OCI-LY7 (cell line): Measurements from ENCODE around the gene BLVRB. TPM values are rescaled to one million over a fixed set of nuclear protein-coding genes. Genes with fewer than 3 reads are reported as not detected.

Experiments
- BruUV-seq: library from RNA; stranded (reverse); fragments of 400-500 nt; replicated peaks from 2 replicates; lab custom pipeline; 2021; lab: Mats Ljungman, UMichigan
- CTCF ChIA-PET: fragments of 300-600 bp; sonication (Branson Sonifier 250); formaldehyde crosslinking; loops from one replicate; lab custom pipeline; 2022; ENCODE audit warnings: antibody characterized with exemption; ENCODE audit not compliant: unreplicated experiment; lab: Charles Lee
- POLR2A ChIA-PET: fragments of 300-600 bp; sonication (Branson Sonifier 250); formaldehyde crosslinking; loops from one replicate; lab custom pipeline; 2022; ENCODE audit warnings: antibody characterized with exemption; lab: Charles Lee
- DNase-seq: peaks from one replicate; pipeline ENCODE4 v3.0.0-alpha.2; 2015; ENCODE audit warnings: low spot score
- H2AFZ ChIP-seq: fragments of 200-600 bp; sonication (generic), shearing (Covaris generic); 2 replicates; pipeline ENCODE4 v1.6.1; 2014; ENCODE audit warnings: mild to moderate bottlenecking, antibody characterized with exemption, low read length, moderate library complexity
- H3K27ac ChIP-seq: fragments of 200-600 bp; sonication (generic); 2 replicates; pipeline ENCODE4 v1.5.1; 2014; ENCODE audit warnings: mixed run types, low read depth, mild to moderate bottlenecking, moderate library complexity, low read length, inconsistent platforms; ENCODE audit not compliant: poor library complexity, severe bottlenecking
- H3K36me3 ChIP-seq: fragments of 200-600 bp; sonication (generic); 2 replicates; pipeline ENCODE4 v1.6.1; 2014; ENCODE audit warnings: mild to moderate bottlenecking, antibody characterized with exemption, low read length, moderate library complexity, mixed read lengths; ENCODE audit not compliant: insufficient read depth
- H3K4me1 ChIP-seq: fragments of 200-600 bp; sonication (generic); 2 replicates; pipeline ENCODE4 v1.5.1; 2014; ENCODE audit warnings: mild to moderate bottlenecking, low read length; ENCODE audit not compliant: insufficient read depth, poor library complexity, severe bottlenecking
- H3K4me2 ChIP-seq: fragments of 200-600 bp; sonication (generic); 2 replicates; pipeline ENCODE4 v1.6.1; 2014; ENCODE audit warnings: mild to moderate bottlenecking, low read length
- H3K4me3 ChIP-seq: fragments of 200-600 bp; sonication (generic); 2 replicates; pipeline ENCODE4 v1.5.1; 2014; ENCODE audit warnings: mild to moderate bottlenecking, low read depth, low read length; ENCODE audit not compliant: poor library complexity, severe bottlenecking
- H3K79me2 ChIP-seq: fragments of 200-600 bp; sonication (generic); 2 replicates; pipeline ENCODE4 v1.6.1; 2016; ENCODE audit warnings: low read depth, mild to moderate bottlenecking, low read length, moderate library complexity, mixed read lengths; ENCODE audit not compliant: insufficient read depth
- H3K9me2 ChIP-seq: fragments of 200-600 bp; sonication (generic); 2 replicates; pipeline ENCODE4 v1.6.1; 2016; ENCODE audit warnings: mild to moderate bottlenecking, low read length, mixed read lengths; ENCODE audit not compliant: insufficient read depth
- H3K9me3 ChIP-seq: fragments of 200-600 bp; sonication (generic); 2 replicates; pipeline ENCODE4 v1.6.1; 2014; ENCODE audit warnings: mild to moderate bottlenecking, mixed run types, low read length, mixed read lengths
- H4K20me1 ChIP-seq: fragments of 200-600 bp; sonication (generic); 2 replicates; pipeline ENCODE4 v1.6.1; 2014; ENCODE audit warnings: mild to moderate bottlenecking, antibody characterized with exemption, low read length, moderate library complexity, mixed read lengths; ENCODE audit not compliant: insufficient read depth
- CTCF ChIP-seq: fragments of 200-600 bp; sonication (generic); conservative IDR thresholded peaks from 2 replicates; pipeline ENCODE4 v1.5.1; 2014; ENCODE audit warnings: mild to moderate bottlenecking, antibody characterized with exemption, low read length, moderate library complexity, mixed read lengths
- EZH2phosphoT487 ChIP-seq: fragments of 200-600 bp; sonication (generic); IDR thresholded peaks from 2 replicates; pipeline ENCODE4 v1.6.1; 2018; ENCODE audit warnings: low read depth, borderline replicate concordance, mild to moderate bottlenecking, mixed run types, antibody characterized with exemption, low read length, moderate library complexity, mixed read lengths
- intact Hi-C: fragments of 100-400 bp; cut with micrococcal nuclease; formaldehyde crosslinking; loops from one replicate; pipeline ENCODE4 v1.10.0; 2022; ENCODE audit not compliant: unreplicated experiment
- total RNA-seq, 2 experiments: library from RNA; depleted of rRNA in 1 of 2; stranded (reverse); fragments of >200 nt in 1 of 2; shearing (Covaris generic) in 1 of 2; gene quantifications; 2 replicates each; pipeline ENCODE4 v1.2.3, GENCODE V29; 2014 to 2022

The BLVRB gene
- total RNA-seq, 2 experiments from 2014 or later, result 45.0 to 48.5 TPM

- no peak within 1 kb of the TSS for H2AFZ ChIP-seq
- no peaks in the 10 kb centered on the region for H3K36me3 ChIP-seq
Measured at GRCh38 chr19:40413291-40413845, 52.2 kb downstream of the BLVRB start, which contains the start of gene PRX. Gene PRX, minus strand, starts transcription at chr19:40413378. Its CDS starts 5,446 bp downstream, at chr19:40407932.

GRCh38 chr19:40412866-40413265 lies 52.7 kb downstream of the BLVRB start:
- POLR2A ChIA-PET, result interaction anchor here (0.5 to 1.2 kb wide), 4 partner anchors 13 to 126 kb away, joined by 3 to 7 read pairs (median 3); no protein-coding TSS in a partner anchor
- Histone ChIP-seq H3K27ac (no peak overlapping the region), H3K4me2 (no peak overlapping the region), H2AFZ (no peak overlapping the region), H3K9me2 (no peaks in the 10 kb centered on the region), H4K20me1 (no peaks in the 10 kb centered on the region), H3K79me2 (no peaks in the 10 kb centered on the region), H3K9me3 (no peaks in the 10 kb centered on the region), H3K4me3 (no peak overlapping the region), H3K4me1 (peaks cover 57% of the 10 kb centered on the region), H3K36me3 (no peaks in the 10 kb centered on the region)
- TF ChIP-seq EZH2phosphoT487 (no peak), CTCF (no peak)
- no peak for DNase-seq
- BruUV-seq, result no TSS peak
- CTCF ChIA-PET, result interaction anchor here (0.6 kb wide), 1 partner anchor 32 kb away, joined by 3 read pairs; no protein-coding TSS in a partner anchor
- intact Hi-C loops, result no loop called here

More at GRCh38 chr19:40413291-40413845, 52.2 kb downstream of the BLVRB start, which contains the start of gene PRX:
- H3K27ac ChIP-seq, result no peak within 1 kb of the TSS
- TF ChIP-seq CTCF, result no peak
- TF ChIP-seq EZH2phosphoT487, result no peak
- H3K79me2 ChIP-seq, result no peaks in the 10 kb centered on the region
- 0 out of 2 replicates have a peak within 1 kb of the TSS, but pooled peaks have one; percentile 55 for H3K4me2 ChIP-seq
- no peaks in the 10 kb centered on the region for H3K9me2 ChIP-seq
- intact Hi-C loops, result no loop called here
- H3K9me3 ChIP-seq, result no peaks in the 10 kb centered on the region
- no peak within 1 kb of the TSS for H3K4me3 ChIP-seq
- POLR2A ChIA-PET, result interaction anchor here (0.5 to 0.6 kb wide), 2 partner anchors 24 to 111 kb away, joined by 3 to 7 read pairs; no protein-coding TSS in a partner anchor
- H4K20me1 ChIP-seq, result no peaks in the 10 kb centered on the region
- CTCF ChIA-PET, result interaction anchor here (0.6 kb wide), 1 partner anchor 33 kb away, joined by 3 read pairs; no protein-coding TSS in a partner anchor
- BruUV-seq, result no TSS peak
- peaks cover 52% of the 10 kb centered on the region for H3K4me1 ChIP-seq
- no peak for DNase-seq
